IPS-20b (cell line): ENCODE results near the gene PRRC2B.
A peak's percentile ranks its signal among the peaks of the same experiment; 100 is the strongest.
"Not testable (repeated sequence)": the region's sequence is repeated elsewhere in the genome, so short reads cannot be mapped to it uniquely, and the experiment has no call there.

Source experiments
- H3K27ac ChIP-seq: one replicate; pipeline ENCODE4 v1.5.1; 2013; ENCODE audit warnings: low read length
- H3K27me3 ChIP-seq: 2 replicates; pipeline ENCODE4 v1.6.1; 2013; ENCODE audit warnings: mild to moderate bottlenecking, low read length, inconsistent platforms; ENCODE audit not compliant: insufficient read depth
- H3K36me3 ChIP-seq: 2 replicates; pipeline ENCODE4 v1.6.1; 2013; ENCODE audit warnings: low read depth, mild to moderate bottlenecking, inconsistent platforms, low read length, moderate library complexity; ENCODE audit not compliant: insufficient read depth
- H3K4me1 ChIP-seq: 2 replicates; pipeline ENCODE4 v1.6.1; 2013; ENCODE audit warnings: mild to moderate bottlenecking, control low read depth, inconsistent platforms, low read length, moderate library complexity; ENCODE audit not compliant: insufficient read depth
- H3K4me3 ChIP-seq: 2 replicates; pipeline ENCODE4 v1.5.1; 2013; ENCODE audit warnings: mild to moderate bottlenecking, low read length, inconsistent platforms
- H3K9ac ChIP-seq: 2 replicates; pipeline ENCODE4 v1.6.1; 2013; ENCODE audit warnings: low read depth, mild to moderate bottlenecking, inconsistent platforms, low read length, moderate library complexity
- H3K9me3 ChIP-seq: 2 replicates; pipeline ENCODE4 v1.6.1; 2013; ENCODE audit warnings: mild to moderate bottlenecking, low read depth, low read length, inconsistent platforms; ENCODE audit not compliant: insufficient read depth

The PRRC2B gene

DNA sequence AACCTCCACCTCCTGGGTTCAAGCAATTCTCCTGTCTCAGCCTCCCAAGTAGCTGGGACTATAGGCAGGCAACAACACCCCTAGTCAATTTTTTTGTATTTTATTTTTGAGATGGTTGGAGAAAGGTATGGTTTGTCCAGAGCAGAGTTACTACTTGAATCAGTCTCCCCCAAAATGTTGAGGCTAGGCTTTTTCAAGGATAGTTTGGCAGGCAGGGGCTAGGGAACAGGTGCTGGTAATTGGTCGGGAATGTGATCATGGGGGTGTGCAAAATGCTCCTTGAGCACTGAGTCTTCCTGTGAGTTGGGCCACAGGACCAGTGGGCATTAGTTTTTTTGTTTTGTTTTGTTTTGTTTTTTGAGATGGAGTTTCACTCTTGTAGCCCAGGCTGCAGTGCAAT is 28.3 kb upstream of the PRRC2B start:
- Histone ChIP-seq H3K27me3 (no peaks in the 10 kb centered on the region), H3K9me3 (no peaks in the 10 kb centered on the region), H3K4me3 (no peak overlapping the region), H3K9ac (no peak overlapping the region), H3K4me1 (no peaks in the 10 kb centered on the region; the same call in 1 of the 2 replicates), H3K36me3 (no peaks in the 10 kb centered on the region), H3K27ac (no peak overlapping the region)

DNA sequence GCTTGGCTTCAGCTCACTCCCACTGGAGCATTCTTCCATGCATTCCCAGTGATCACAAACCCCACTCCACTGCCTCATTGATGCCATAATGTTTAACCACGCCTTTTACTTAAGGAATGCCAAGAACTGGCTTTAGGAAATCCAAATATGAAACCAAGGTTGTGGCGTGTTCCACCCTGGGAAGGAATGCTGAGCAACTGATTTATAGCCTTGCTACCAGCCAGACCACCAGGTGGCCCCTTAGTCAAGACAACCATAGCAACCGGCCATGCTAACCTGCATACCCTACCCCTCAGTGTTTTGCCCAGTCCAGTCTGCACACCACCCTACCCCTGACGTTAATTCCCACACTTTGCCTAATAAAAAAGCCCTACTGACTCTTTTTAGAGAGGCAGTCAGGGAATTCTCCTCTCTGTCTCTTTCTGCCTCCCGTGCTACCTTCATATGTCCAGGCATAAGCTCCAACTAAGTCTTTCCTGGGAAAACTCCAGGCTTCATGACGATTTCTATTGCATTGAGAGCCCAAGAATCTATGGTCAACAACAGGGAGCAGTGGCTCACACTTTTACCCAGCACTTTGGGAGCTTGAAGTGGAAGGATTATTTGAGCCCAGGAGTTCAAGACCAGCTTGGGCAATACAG is 27.0 kb upstream of the PRRC2B start:
- Histone ChIP-seq H3K4me3 (no peak overlapping the region), H3K36me3 (no peaks in the 10 kb centered on the region), H3K4me1 (no peaks in the 10 kb centered on the region; the same call in 1 of the 2 replicates), H3K27ac (no peak overlapping the region), H3K27me3 (no peaks in the 10 kb centered on the region), H3K9me3 (no peaks in the 10 kb centered on the region), H3K9ac (peak overlapping the region; percentile 0; the same call in 1 of the 2 replicates)

DNA sequence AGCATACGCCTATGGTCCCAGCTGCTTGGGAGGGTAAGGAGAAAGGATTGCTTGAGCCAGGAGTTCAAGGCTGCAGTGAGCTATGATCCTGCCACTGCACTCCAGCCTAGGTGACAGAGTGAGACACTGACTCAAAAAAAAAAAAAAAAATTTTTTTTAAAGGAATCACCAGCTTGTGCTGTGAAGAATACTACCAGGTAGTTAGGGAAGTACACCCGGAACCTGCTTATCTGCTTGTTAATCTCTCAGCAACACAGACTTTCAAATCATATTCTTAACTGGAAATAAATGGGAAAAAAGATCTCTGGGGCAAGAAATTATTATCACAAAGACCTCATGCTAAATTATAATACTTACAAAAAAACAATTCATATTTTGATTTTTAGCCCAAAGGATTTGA is 26.4 kb upstream of the PRRC2B start:
- Histone ChIP-seq H3K4me3 (no peak overlapping the region), H3K4me1 (no peaks in the 10 kb centered on the region; the same call in 1 of the 2 replicates), H3K9me3 (no peaks in the 10 kb centered on the region), H3K27me3 (no peaks in the 10 kb centered on the region), H3K27ac (no peak overlapping the region), H3K9ac (peak overlapping the region; percentile 0; the same call in 1 of the 2 replicates), H3K36me3 (no peaks in the 10 kb centered on the region)

DNA sequence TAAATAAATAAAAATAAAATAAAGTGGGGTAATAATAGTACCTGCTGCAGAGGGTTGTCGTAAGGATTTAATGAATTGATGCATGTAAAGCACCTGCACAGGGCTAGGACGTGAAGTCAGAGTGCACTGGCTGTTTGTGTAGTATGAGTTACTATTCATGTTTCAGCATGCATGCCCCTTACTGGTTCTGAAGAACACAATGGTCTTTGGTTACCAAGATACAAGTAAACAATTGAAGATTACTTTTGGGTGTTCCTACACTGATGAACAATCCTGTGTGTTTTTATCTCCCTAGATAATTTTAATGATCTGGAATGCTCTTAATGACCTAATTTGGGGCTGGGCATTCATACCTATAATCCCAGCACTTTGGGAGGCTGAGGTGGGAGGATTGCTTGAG is 23.2 kb upstream of the PRRC2B start:
- H3K9me3 ChIP-seq, result no peaks in the 10 kb centered on the region
- no peaks in the 10 kb centered on the region for H3K36me3 ChIP-seq
- no peak overlapping the region for H3K9ac ChIP-seq
- no peaks in the 10 kb centered on the region for H3K27me3 ChIP-seq
- no peak overlapping the region for H3K4me3 ChIP-seq
- H3K27ac ChIP-seq, result no peak overlapping the region
- H3K4me1 ChIP-seq, result no peaks in the 10 kb centered on the region; the same call in 1 of the 2 replicates

DNA sequence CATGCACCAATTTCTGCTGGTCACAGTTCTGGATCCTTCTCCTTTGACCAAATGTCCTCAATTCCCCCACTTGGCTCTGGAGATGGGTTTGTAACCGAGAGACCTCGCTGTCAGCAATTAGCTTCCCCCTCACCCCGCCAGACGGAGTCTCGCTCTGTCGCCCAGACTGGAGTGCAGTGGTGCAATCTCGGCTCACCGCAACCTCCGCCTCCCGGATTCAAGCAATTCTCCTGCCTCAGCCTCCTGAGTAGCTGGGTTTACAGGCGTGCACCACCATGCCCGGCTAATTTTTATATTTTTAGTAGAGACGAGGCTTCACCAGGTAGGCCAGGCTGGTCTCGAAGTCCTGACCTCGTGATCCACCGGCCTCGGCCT is 21.3 kb upstream of the PRRC2B start:
- peak overlapping the region; percentile 71; the same call in 1 of the 2 replicates for H3K9ac ChIP-seq
- H3K36me3 ChIP-seq, H3K27me3 ChIP-seq, H3K9me3 ChIP-seq, H3K27ac ChIP-seq, H3K4me1 ChIP-seq: not testable (repeated sequence)
- H3K4me3 ChIP-seq, result peak overlapping the region; percentile 69

DNA sequence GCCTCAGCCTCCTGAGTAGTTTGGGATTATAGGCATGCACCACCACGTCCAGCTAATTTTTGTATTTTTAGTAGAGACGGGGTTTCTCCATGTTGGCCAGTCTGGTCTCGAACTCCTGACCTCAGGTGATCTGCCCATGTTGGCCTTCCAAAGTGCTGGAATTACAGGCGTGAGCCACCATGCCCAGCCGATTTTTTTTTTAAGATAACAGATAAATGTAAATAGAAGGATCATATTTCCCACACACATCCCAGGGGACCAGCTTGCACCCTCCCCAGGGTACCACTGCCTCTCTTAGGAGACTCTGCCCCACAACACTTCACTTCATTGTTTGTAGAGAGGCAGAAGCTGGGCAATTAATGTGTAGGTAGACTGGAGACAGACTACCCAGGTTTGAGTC is 19.2 kb upstream of the PRRC2B start:
- H3K27ac ChIP-seq, H3K9me3 ChIP-seq, H3K4me3 ChIP-seq, H3K36me3 ChIP-seq, H3K27me3 ChIP-seq, H3K4me1 ChIP-seq, H3K9ac ChIP-seq: not testable (repeated sequence)

DNA sequence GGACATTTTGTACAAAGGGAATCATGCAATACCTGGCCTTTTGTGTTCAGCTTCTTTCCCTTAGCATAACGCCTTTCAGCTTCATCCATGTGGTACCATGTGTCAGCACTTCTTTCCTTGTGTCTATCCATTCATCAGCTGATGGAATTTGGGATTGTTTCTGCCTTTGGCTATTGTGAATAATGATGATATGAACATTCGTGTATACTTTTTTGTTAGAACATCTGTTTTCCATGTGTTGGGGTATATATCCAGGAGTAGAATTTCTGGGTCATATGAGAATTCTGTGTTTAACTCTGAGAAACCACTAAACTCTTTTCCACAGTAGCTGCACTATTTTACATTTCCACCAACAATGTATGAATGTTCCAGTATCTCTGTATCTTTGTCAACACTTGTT is 14.8 kb upstream of the PRRC2B start:
- no peak overlapping the region for H3K4me3 ChIP-seq
- no peaks in the 10 kb centered on the region for H3K27me3 ChIP-seq
- H3K9me3 ChIP-seq, result no peaks in the 10 kb centered on the region
- H3K27ac ChIP-seq, result no peak overlapping the region
- H3K9ac ChIP-seq, result no peak overlapping the region
- peaks cover 17% of the 10 kb centered on the region; the same call in 1 of the 2 replicates for H3K4me1 ChIP-seq
- H3K36me3 ChIP-seq, result no peaks in the 10 kb centered on the region

DNA sequence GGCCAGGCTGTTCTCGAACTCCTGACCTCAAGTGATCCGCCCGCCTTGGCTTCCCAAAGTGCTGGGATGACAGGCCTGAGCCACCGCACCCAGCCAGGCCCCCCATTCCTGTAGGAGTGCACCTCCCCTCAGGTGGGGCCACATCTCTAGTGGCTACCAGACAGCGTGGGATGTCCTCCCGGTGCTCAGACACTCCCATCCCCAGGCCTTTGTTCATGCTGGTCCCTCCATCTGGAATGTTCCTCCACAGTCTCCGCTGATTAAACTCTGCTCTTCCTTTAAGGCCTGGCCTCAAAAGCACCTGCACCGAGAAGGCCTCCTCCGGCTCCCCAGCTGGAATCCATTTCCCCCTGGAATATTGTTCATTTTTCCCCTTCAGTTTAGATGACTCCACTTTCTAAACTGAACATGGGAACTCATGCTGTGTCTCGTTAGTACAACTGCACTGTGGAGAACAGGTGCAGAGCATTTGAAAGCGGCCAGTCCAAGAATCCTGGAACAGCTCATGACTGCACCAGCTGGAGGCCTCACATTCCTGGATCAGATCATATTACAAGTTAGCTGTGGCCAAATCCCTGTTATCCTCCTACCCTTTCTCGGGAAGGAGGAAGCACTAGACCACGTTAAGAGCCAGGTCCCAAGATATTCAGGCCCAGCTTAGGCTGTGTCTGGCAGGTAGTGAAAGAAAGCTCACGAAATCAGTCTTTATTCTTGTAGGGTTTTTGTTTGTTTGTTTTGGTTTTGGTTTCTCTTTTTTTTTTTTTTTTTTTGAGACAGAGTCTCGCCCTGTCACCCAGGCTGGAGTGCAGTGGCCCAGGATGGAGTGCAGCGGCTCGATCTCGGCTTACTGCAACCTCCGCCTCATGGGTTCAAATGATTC is 10.8 kb upstream of the PRRC2B start:
- H3K4me3 ChIP-seq, result no peak overlapping the region

DNA sequence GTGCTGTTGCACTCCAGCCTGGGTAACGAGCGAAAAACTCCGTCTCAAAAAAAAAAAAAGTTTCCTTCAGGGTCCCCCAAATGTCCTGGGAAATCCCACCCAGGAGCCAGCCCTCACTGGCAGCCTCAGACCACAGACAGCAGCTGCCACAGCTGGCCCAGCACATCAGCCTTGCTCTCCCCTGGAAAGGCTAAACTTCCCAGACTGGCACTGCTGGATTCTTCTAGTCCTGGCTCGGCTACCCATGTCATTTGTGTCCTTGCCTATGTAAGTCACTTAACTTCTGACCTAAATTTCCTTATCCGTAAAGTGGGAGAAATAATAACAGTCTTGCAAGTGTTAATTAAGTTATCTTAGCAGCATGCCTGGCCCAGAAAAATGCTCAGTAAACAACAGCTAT is 8.6 kb upstream of the PRRC2B start:
- Histone ChIP-seq H3K36me3 (no peaks in the 10 kb centered on the region), H3K9me3 (no peaks in the 10 kb centered on the region), H3K27ac (no peak overlapping the region), H3K4me1 (peaks cover 17% of the 10 kb centered on the region; the same call in 1 of the 2 replicates), H3K27me3 (no peaks in the 10 kb centered on the region), H3K9ac (no peak overlapping the region), H3K4me3 (no peak overlapping the region)

More for the DNA sequence above, 10.8 kb upstream of the PRRC2B start:
- H3K27me3 ChIP-seq, result no peaks in the 10 kb centered on the region
- peaks cover 17% of the 10 kb centered on the region; the same call in 1 of the 2 replicates for H3K4me1 ChIP-seq
- H3K27ac ChIP-seq, result no peak overlapping the region
- no peak overlapping the region for H3K9ac ChIP-seq
- H3K9me3 ChIP-seq, result no peaks in the 10 kb centered on the region
- no peaks in the 10 kb centered on the region for H3K36me3 ChIP-seq

DNA sequence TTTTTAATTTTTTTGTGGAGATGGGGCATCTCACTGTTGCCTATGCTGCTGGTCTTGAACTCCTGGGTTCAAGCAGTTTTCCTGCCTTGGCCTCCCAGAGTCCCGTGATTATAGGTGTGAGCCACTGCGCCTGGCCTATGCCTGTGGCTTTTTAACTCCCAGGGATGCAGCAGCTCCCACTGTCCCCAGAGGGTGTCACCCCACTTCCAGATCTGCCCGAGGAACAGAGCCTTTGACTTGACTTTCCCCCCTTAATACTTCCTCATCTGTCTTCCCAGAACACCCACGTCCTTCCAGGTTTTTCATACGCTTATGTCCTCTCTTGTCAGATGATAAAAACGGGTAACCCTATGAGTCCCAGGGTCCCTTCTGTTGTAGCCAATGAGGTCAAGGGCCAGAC is 7.6 kb upstream of the PRRC2B start:
- no peak overlapping the region for H3K27ac ChIP-seq
- no peak overlapping the region for H3K4me3 ChIP-seq

DNA sequence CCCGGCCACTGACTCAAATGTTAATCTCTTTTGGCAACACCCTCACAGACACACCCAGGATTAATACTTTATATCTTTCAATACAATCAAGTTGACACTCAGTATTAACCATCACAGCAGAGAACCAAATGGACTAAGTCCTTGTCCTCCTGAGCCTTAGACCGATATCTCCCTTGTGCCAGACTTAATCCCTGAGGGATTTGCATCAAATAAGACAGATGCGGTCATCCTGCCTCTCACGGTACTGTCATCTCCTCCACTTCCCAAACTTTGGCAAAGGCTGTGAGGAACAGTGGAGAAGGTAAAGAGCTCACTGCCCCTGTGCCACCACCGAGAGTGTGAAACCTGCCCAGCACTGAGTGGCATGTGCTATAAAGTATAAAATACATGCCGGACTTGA is 6.5 kb upstream of the PRRC2B start:
- Histone ChIP-seq H3K36me3 (no peaks in the 10 kb centered on the region), H3K27me3 (no peaks in the 10 kb centered on the region), H3K9me3 (no peaks in the 10 kb centered on the region), H3K27ac (no peak overlapping the region), H3K4me1 (peaks cover 15% of the 10 kb centered on the region; the same call in 1 of the 2 replicates), H3K4me3 (no peak overlapping the region), H3K9ac (no peak overlapping the region)

More for the DNA sequence above, 7.6 kb upstream of the PRRC2B start:
- H3K36me3 ChIP-seq, result no peaks in the 10 kb centered on the region
- H3K4me1 ChIP-seq, result peaks cover 17% of the 10 kb centered on the region; the same call in 1 of the 2 replicates
- H3K27me3 ChIP-seq, result no peaks in the 10 kb centered on the region
- no peaks in the 10 kb centered on the region for H3K9me3 ChIP-seq
- no peak overlapping the region for H3K9ac ChIP-seq

DNA sequence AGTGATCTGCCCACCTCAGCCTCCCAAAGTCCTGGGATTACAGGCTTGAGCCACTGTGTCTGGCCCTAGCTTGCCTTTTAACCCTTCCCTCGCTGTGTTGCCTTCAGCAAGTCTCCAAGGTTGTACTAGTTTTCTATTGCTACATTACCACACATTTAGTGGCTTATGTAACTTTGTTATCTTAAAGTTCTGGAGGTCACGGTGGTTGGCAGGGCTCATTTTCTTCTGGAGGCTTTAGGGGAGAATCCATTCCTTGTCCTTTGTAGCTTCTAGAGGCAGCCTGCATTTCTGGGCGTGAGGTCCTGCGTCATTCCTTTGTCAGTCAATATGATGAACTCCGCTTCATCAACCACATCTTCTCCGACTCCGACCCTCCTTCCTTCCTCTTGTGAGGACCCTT is 2.9 kb upstream of the PRRC2B start:
- Histone ChIP-seq H3K4me3 (no peak overlapping the region), H3K27ac (no peak overlapping the region), H3K4me1 (peaks cover 10% of the 10 kb centered on the region; the same call in 1 of the 2 replicates), H3K36me3 (no peaks in the 10 kb centered on the region), H3K27me3 (no peaks in the 10 kb centered on the region), H3K9ac (no peak overlapping the region), H3K9me3 (no peaks in the 10 kb centered on the region)
